ENCODE measurements around the gene GFRA1.

GFRA1 gene

GRCh38 chr10:116099023-116099420 lies 174.0 kb downstream of the GFRA1 start:
- no peak for DNase-seq (ENCODE audit: low read depth)
- no peak for TF ChIP-seq CTCF (IDR thresholded peaks at IDR 0.05; ENCODE audit: insufficient read depth, low read depth, low read length, missing control alignments)
- H3K4me3 ChIP-seq (ENCODE audit: low read depth, low read length) = no peak overlapping the region

- no peak for DNase-seq (ENCODE audit: low read depth)
- no peak for TF ChIP-seq CTCF (IDR thresholded peaks at IDR 0.05; ENCODE audit: insufficient read depth, low read depth, low read length, missing control alignments)
- H3K4me3 ChIP-seq (ENCODE audit: low read depth, low read length) = no peak overlapping the region
Observed at GRCh38 chr10:116098411-116099022, 174.5 kb downstream of the GFRA1 start.

GRCh38 chr10:116097239-116097784 lies 175.7 kb downstream of the GFRA1 start:
- DNase-seq (ENCODE audit: low read depth) = no peak
- no peak for TF ChIP-seq CTCF (IDR thresholded peaks at IDR 0.05; ENCODE audit: insufficient read depth, low read depth, low read length, missing control alignments)
- no peak overlapping the region for H3K4me3 ChIP-seq (ENCODE audit: low read depth, low read length)

- TF ChIP-seq CTCF (IDR thresholded peaks at IDR 0.05; ENCODE audit: insufficient read depth, low read depth, low read length, missing control alignments) = no peak
- DNase-seq (ENCODE audit: low read depth) = no peak
- no peak overlapping the region for H3K4me3 ChIP-seq (ENCODE audit: low read depth, low read length)
Observed at GRCh38 chr10:116096526-116096925, 176.5 kb downstream of the GFRA1 start.

GRCh38 chr10:116094356-116094755 lies 178.7 kb downstream of the GFRA1 start:
- no peak for DNase-seq (ENCODE audit: low read depth)
- TF ChIP-seq CTCF (IDR thresholded peaks at IDR 0.05; ENCODE audit: insufficient read depth, low read depth, low read length, missing control alignments) = no peak
- no peak overlapping the region for H3K4me3 ChIP-seq (ENCODE audit: low read depth, low read length)

GRCh38 chr10:116093031-116093430 lies 180.0 kb downstream of the GFRA1 start:
- no peak overlapping the region for H3K4me3 ChIP-seq (ENCODE audit: low read depth, low read length)
- no peak for DNase-seq (ENCODE audit: low read depth)
- no peak for TF ChIP-seq CTCF (IDR thresholded peaks at IDR 0.05; ENCODE audit: insufficient read depth, low read depth, low read length, missing control alignments)

GRCh38 chr10:116088985-116089384 lies 184.0 kb downstream of the GFRA1 start:
- no peak for DNase-seq (ENCODE audit: low read depth)
- no peak for TF ChIP-seq CTCF (IDR thresholded peaks at IDR 0.05; ENCODE audit: insufficient read depth, low read depth, low read length, missing control alignments)
- H3K4me3 ChIP-seq (ENCODE audit: low read depth, low read length) = no peak overlapping the region
